NCI-H446 (cell line): ENCODE results near the gene EMD.
A peak's percentile ranks its signal among the peaks of the same experiment; 100 is the strongest.

Experiments
- DNase-seq, 2 experiments: peaks; one replicate each; lab custom pipeline; 2025; lab: John Stamatoyannopoulos, UW

EMD gene

GRCh38 chrX:154355094-154355775 is 23.9 kb upstream of the EMD start:
- DNase-seq, result no peak

GRCh38 chrX:154355776-154356140 is 23.3 kb upstream of the EMD start:
- no peak for DNase-seq

GRCh38 chrX:154356596-154356995 is 22.5 kb upstream of the EMD start:
- no peak for DNase-seq

GRCh38 chrX:154357205-154357604 is 21.9 kb upstream of the EMD start:
- no peak for DNase-seq

- no peak for DNase-seq
Measured at GRCh38 chrX:154358011-154358410, 21.1 kb upstream of the EMD start.

- no peak for DNase-seq
Measured at GRCh38 chrX:154358829-154359228, 20.3 kb upstream of the EMD start.

GRCh38 chrX:154359362-154360154 is 19.5 kb upstream of the EMD start:
- no peak for DNase-seq

- DNase-seq, result no peak
Measured at GRCh38 chrX:154360155-154360713, 18.9 kb upstream of the EMD start.

GRCh38 chrX:154362085-154362742 is 16.9 kb upstream of the EMD start:
- DNase-seq, result no peak

GRCh38 chrX:154363706-154364439 is 15.2 kb upstream of the EMD start:
- no peak for DNase-seq

- no peak for DNase-seq
Measured at GRCh38 chrX:154365052-154365600, 14.0 kb upstream of the EMD start.

- DNase-seq, result no peak
Measured at GRCh38 chrX:154365997-154366665, 13.0 kb upstream of the EMD start.

GRCh38 chrX:154366666-154367055 is 12.4 kb upstream of the EMD start:
- no peak for DNase-seq

- no peak for DNase-seq
Measured at GRCh38 chrX:154367474-154368308, 11.4 kb upstream of the EMD start.

GRCh38 chrX:154368630-154369448 is 10.3 kb upstream of the EMD start:
- peak in 1 of 2 experiments; percentile 41 for DNase-seq

- peak; percentile 57 to 82 for DNase-seq
Measured at GRCh38 chrX:154369449-154370299, 9.4 kb upstream of the EMD start.

- DNase-seq, result peak in 1 of 2 experiments; percentile 58
Measured at GRCh38 chrX:154370300-154371016, 8.6 kb upstream of the EMD start.
